ENCODE data around the gene F9. TPM values are rescaled to one million over a fixed set of nuclear protein-coding genes. Genes with fewer than 3 reads are reported as not detected.

The F9 gene
- total RNA-seq, 4 donors from 2014 or later: not detected

DNA sequence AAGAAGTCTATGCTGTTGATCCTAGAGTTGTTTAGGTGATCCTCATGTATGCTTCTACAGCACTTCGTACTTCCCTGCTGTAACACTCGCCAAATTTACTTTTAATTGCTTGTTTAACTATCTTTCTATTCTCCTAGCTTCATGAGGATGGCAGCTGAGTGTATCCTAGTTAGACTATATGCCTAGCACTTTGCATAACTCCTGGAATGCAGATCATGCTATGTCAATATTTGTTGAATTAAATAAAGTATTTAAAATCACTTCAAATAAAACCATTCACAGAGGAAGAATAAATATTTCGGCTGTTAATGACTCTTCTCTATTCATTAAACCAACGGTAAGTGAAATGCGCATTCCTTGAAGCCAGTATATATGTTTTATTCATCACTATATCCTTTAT is 55.1 kb downstream of the F9 start:
- TF ChIP-seq POLR2A (IDR thresholded peaks at IDR 0.05) (no peak), EP300 (IDR thresholded peaks at IDR 0.05) (no peak), POLR2AphosphoS5 (IDR thresholded peaks at IDR 0.05) (no peak)
- TF ChIP-seq, protein P1, sequence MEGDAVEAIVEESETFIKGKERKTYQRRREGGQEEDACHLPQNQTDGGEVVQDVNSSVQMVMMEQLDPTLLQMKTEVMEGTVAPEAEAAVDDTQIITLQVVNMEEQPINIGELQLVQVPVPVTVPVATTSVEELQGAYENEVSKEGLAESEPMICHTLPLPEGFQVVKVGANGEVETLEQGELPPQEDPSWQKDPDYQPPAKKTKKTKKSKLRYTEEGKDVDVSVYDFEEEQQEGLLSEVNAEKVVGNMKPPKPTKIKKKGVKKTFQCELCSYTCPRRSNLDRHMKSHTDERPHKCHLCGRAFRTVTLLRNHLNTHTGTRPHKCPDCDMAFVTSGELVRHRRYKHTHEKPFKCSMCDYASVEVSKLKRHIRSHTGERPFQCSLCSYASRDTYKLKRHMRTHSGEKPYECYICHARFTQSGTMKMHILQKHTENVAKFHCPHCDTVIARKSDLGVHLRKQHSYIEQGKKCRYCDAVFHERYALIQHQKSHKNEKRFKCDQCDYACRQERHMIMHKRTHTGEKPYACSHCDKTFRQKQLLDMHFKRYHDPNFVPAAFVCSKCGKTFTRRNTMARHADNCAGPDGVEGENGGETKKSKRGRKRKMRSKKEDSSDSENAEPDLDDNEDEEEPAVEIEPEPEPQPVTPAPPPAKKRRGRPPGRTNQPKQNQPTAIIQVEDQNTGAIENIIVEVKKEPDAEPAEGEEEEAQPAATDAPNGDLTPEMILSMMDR (IDR thresholded peaks at IDR 0.05): no peak
- H3K4me1 ChIP-seq: no peaks in the 10 kb centered on the region
- H3K36me3 ChIP-seq: no peaks in the 10 kb centered on the region
- ATAC-seq: no peak
- H3K4me3 ChIP-seq: no peak overlapping the region
- 49 to 60% methylated on average over 5 of the region's 5 CpGs for WGBS, 2 donors (ENCODE audit: low coverage in 1 of 2)
- H3K9me3 ChIP-seq: no peaks in the 10 kb centered on the region
- no peak overlapping the region for H3K27ac ChIP-seq
- H3K27me3 ChIP-seq: no peaks in the 10 kb centered on the region

DNA sequence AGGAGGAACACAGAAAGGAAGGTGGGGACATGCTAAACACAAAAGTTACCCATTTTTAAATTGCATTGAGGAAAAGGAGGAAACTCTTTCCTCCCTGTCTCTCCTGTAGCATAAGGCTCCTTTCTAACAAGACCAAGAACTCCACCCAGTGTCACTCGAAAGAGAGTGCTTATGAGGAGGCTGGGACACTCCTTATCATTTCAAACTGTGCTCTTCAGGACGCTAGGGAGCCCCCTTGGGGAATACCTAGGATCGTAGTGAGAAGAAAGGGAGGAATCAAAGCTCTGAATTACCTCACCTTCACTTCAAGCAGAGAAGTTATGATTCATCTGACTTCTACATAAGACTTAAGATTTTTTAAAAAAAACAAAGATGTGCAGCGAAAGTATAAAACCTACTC is 65.5 kb downstream of the F9 start:
- Histone ChIP-seq H3K36me3 (no peaks in the 10 kb centered on the region), H3K4me1 (no peaks in the 10 kb centered on the region), H3K9me3 (no peaks in the 10 kb centered on the region), H3K27me3 (no peaks in the 10 kb centered on the region), H3K27ac (no peak overlapping the region), H3K4me3 (no peak overlapping the region)
- 32 to 43% methylated on average over 2 to 3 of the region's 4 CpGs for WGBS, 2 donors (ENCODE audit: low coverage in 1 of 2)
- no peak for ATAC-seq
- TF ChIP-seq, protein P1 (IDR thresholded peaks at IDR 0.05): no peak
- TF ChIP-seq POLR2A (IDR thresholded peaks at IDR 0.05) (no peak), EP300 (IDR thresholded peaks at IDR 0.05) (no peak), POLR2AphosphoS5 (IDR thresholded peaks at IDR 0.05) (no peak)

- no peak for TF ChIP-seq POLR2A (IDR thresholded peaks at IDR 0.05)
- no peak for TF ChIP-seq POLR2AphosphoS5 (IDR thresholded peaks at IDR 0.05)
- 56% methylated on average over 1 of the region's 1 CpG; no CpG with 5 or more reads in 1 of the 2 donors for WGBS, 2 donors (ENCODE audit: low coverage in 1 of 2)
- H3K9me3 ChIP-seq: no peaks in the 10 kb centered on the region
Observed at GRCh38 chrX:139600105-139600504, 69.6 kb downstream of the F9 start.

More at GRCh38 chrX:139600105-139600504, 69.6 kb downstream of the F9 start:
- no peak overlapping the region for H3K27ac ChIP-seq
- ATAC-seq: no peak
- no peaks in the 10 kb centered on the region for H3K36me3 ChIP-seq
- H3K4me1 ChIP-seq: no peaks in the 10 kb centered on the region
- no peak overlapping the region for H3K4me3 ChIP-seq
- no peaks in the 10 kb centered on the region for H3K27me3 ChIP-seq

Other genes with a start within 250 kb of the F9 start
- gene MCF2, start 177.4 kb downstream of the F9 start, total RNA-seq: 1 to 10 TPM in 1 of 4 donors, under 1 TPM in 1, not detected in 2; 0.40 to 1.1 TPM

Data from gastroesophageal sphincter (tissue), 4 donors.